HCT116 (cell line): Measurements from ENCODE around the gene DEFB114. TPM values are rescaled to one million over a fixed set of nuclear protein-coding genes. Genes with fewer than 3 reads are reported as not detected.

ENCODE experiments used
- ATAC-seq: fragments of 200-7000 bp; cut with Tn5 transposase; 2 replicates; pipeline ENCODE4 v1.9.1; 2020; ENCODE audit warnings: mild to moderate bottlenecking, moderate library complexity
- BruUV-seq: library from RNA; stranded (reverse); fragments of 400-500 nt; replicated peaks from 2 replicates; lab custom pipeline; 2021; lab: Mats Ljungman, UMichigan
- CTCF ChIA-PET: fragments of 300-600 bp; sonication (Branson Sonifier 250); formaldehyde crosslinking; loops from one replicate; lab custom pipeline; 2021; ENCODE audit warnings: antibody characterized with exemption; lab: Charles Lee
- POLR2A ChIA-PET: fragments of 300-600, 350-600 bp; sonication (Branson Sonifier 250); formaldehyde crosslinking; loops from one replicate; lab custom pipeline; 2021; ENCODE audit warnings: antibody characterized with exemption; lab: Charles Lee
- RAD21 ChIA-PET, 2 experiments: fragments of 300-600 bp; sonication (Branson Sonifier 250); formaldehyde crosslinking; loops; one replicate each; lab custom pipeline; 2023; ENCODE audit warnings: low total read pairs in 2 of 2; ENCODE audit not compliant: uncharacterized antibody in 2 of 2, unreplicated experiment in 2 of 2, low non-redundant PET in 1 of 2; lab: Charles Lee
- DNase-seq: peaks from one replicate; pipeline ENCODE4 v3.0.0-alpha.2; 2010; ENCODE audit warnings: low read depth, low spot score
- H2AFZ ChIP-seq: fragments of 200-600 bp; shearing (Covaris generic), sonication (generic); 2 replicates; pipeline ENCODE4 v1.6.1; 2017; ENCODE audit warnings: low read depth, mixed run types, mixed read lengths, antibody characterized with exemption, low read length; ENCODE audit not compliant: poor library complexity, severe bottlenecking
- H3K27ac ChIP-seq: 2 replicates; pipeline ENCODE4 v1.5.1; 2012; ENCODE audit warnings: low read depth, low read length
- H3K27me3 ChIP-seq: fragments of 200-600 bp; sonication (generic); 2 replicates; pipeline ENCODE4 v1.6.1; 2016; ENCODE audit warnings: mixed run types, low read length, mixed read lengths; ENCODE audit not compliant: insufficient read depth
- H3K36me3 ChIP-seq, 2 experiments: fragments of 200-500 bp in 1 of 2; fragments of 200-600 bp in 1 of 2; sonication (Bioruptor generic) in 1 of 2; sonication (generic) in 1 of 2; 2 replicates each; pipeline versions ENCODE4 v1.5.1 to v1.6.1; 2014 to 2016; ENCODE audit warnings: low read length in 2 of 2, inconsistent platforms in 1 of 2, mixed read lengths in 1 of 2, mixed run types in 1 of 2; ENCODE audit not compliant: insufficient read depth in 2 of 2, control insufficient read depth in 1 of 2
- H3K4me1 ChIP-seq, 2 experiments: fragments of 200-600 bp in 1 of 2; sonication (generic) in 1 of 2; 2 replicates each; pipeline versions ENCODE4 v1.5.1 to v1.6.1; 2012 to 2017; ENCODE audit warnings: low read length in 2 of 2, inconsistent platforms in 1 of 2, mild to moderate bottlenecking in 1 of 2, mixed read lengths in 1 of 2, mixed run types in 1 of 2, moderate library complexity in 1 of 2; ENCODE audit not compliant: insufficient read depth in 2 of 2, control insufficient read depth in 1 of 2
- H3K4me2 ChIP-seq: fragments of 200-600 bp; sonication (generic); 2 replicates; pipeline ENCODE4 v1.6.1; 2017; ENCODE audit warnings: mixed run types, low read length, mixed read lengths
- H3K4me3 ChIP-seq, 2 experiments: fragments of 200-600 bp in 1 of 2; sonication (generic) in 1 of 2; replicated peaks in 1 of 2; 2 replicates each; pipeline ENCODE4 v1.5.1; 2011 to 2016; ENCODE audit warnings: low read length in 2 of 2, control low read depth in 1 of 2, low read depth in 1 of 2, mild to moderate bottlenecking in 1 of 2, mixed read lengths in 1 of 2, mixed run types in 1 of 2
- H3K79me2 ChIP-seq: fragments of 200-600 bp; sonication (generic); 2 replicates; pipeline ENCODE4 v1.6.1; 2017; ENCODE audit warnings: mild to moderate bottlenecking, mixed run types, low read length, moderate library complexity, mixed read lengths; ENCODE audit not compliant: insufficient read depth
- H3K9ac ChIP-seq: fragments of 200-600 bp; sonication (generic); 2 replicates; pipeline ENCODE4 v1.6.1; 2016; ENCODE audit warnings: low read length, mixed read lengths
- H3K9me2 ChIP-seq: fragments of 200-600 bp; sonication (generic), shearing (Covaris generic); 2 replicates; pipeline ENCODE4 v1.6.1; 2017; ENCODE audit warnings: mixed run types, mild to moderate bottlenecking, moderate library complexity; ENCODE audit not compliant: insufficient read depth
- H3K9me3 ChIP-seq, 2 experiments: fragments of 200-500 bp in 1 of 2; fragments of 200-600 bp in 1 of 2; sonication (Bioruptor generic) in 1 of 2; sonication (generic) in 1 of 2; 2 replicates each; pipeline ENCODE4 v1.6.1; 2014 to 2017; ENCODE audit warnings: low read length in 2 of 2, mixed read lengths in 2 of 2, inconsistent platforms in 1 of 2, low read depth in 1 of 2, mild to moderate bottlenecking in 1 of 2, mixed run types in 1 of 2, moderate library complexity in 1 of 2; ENCODE audit not compliant: control insufficient read depth in 1 of 2, insufficient read depth in 1 of 2
- H4K20me1 ChIP-seq: fragments of 200-600 bp; sonication (generic), shearing (Covaris generic); 2 replicates; pipeline ENCODE4 v1.6.1; 2017; ENCODE audit warnings: mixed run types, mild to moderate bottlenecking, moderate library complexity; ENCODE audit not compliant: insufficient read depth
- CBX3 ChIP-seq: IDR thresholded peaks from 2 replicates; pipeline ENCODE4 v1.6.1; 2012; ENCODE audit warnings: low read depth
- CEBPB ChIP-seq: IDR thresholded peaks from 2 replicates; pipeline ENCODE4 v1.6.1; 2012; ENCODE audit warnings: low read depth
- EGR1 ChIP-seq: IDR thresholded peaks from 2 replicates; pipeline ENCODE4 v1.6.1; 2012; ENCODE audit warnings: low read depth
- ELF1 ChIP-seq: IDR thresholded peaks from 2 replicates; pipeline ENCODE4 v1.6.1; 2012; ENCODE audit warnings: low read depth, borderline replicate concordance
- EZH2phosphoT487 ChIP-seq: fragments of 200-600 bp; IDR thresholded peaks from 2 replicates; pipeline ENCODE4 v1.6.1; 2018; ENCODE audit warnings: antibody characterized with exemption, borderline replicate concordance
- FOSL1 ChIP-seq: IDR thresholded peaks from 2 replicates; pipeline ENCODE4 v1.6.1; 2012; ENCODE audit warnings: low read depth
- JUND ChIP-seq: IDR thresholded peaks from 2 replicates; pipeline ENCODE4 v1.6.1; 2012
- POLR2A ChIP-seq: IDR thresholded peaks from 2 replicates; pipeline ENCODE4 v1.7.0; 2011; ENCODE audit warnings: borderline replicate concordance; ENCODE audit not compliant: insufficient read depth, insufficient read length; ENCODE audit errors: extremely low read depth
- POLR2AphosphoS5 ChIP-seq: IDR thresholded peaks from 2 replicates; pipeline ENCODE4 v1.6.1; 2011; ENCODE audit warnings: mild to moderate bottlenecking, low read depth, low read length, moderate library complexity
- RAD21 ChIP-seq: IDR thresholded peaks from 2 replicates; pipeline ENCODE4 v1.6.1; 2012; ENCODE audit warnings: low read depth, mild to moderate bottlenecking
- SIN3A ChIP-seq: IDR thresholded peaks from 2 replicates; pipeline ENCODE4 v1.6.1; 2012; ENCODE audit warnings: low read depth
- SRF ChIP-seq: IDR thresholded peaks from 2 replicates; pipeline ENCODE4 v1.6.1; 2012; ENCODE audit warnings: low read depth
- TCF7L2 ChIP-seq: IDR thresholded peaks from 2 replicates; pipeline ENCODE4 v1.7.0; 2011; ENCODE audit warnings: borderline replicate concordance, inconsistent platforms; ENCODE audit not compliant: insufficient read depth, insufficient read length; ENCODE audit errors: extremely low read depth
- YY1 ChIP-seq: IDR thresholded peaks from 2 replicates; pipeline ENCODE4 v1.6.1; 2011; ENCODE audit warnings: low read length, low read depth, moderate library complexity, mild to moderate bottlenecking; ENCODE audit not compliant: insufficient replicate concordance; ENCODE audit errors: extremely low read depth
- ZFX ChIP-seq: fragments of 450-650 bp; IDR thresholded peaks from 2 replicates; pipeline ENCODE4 v1.6.1; 2017
- intact Hi-C: fragments of 100-400 bp; cut with micrococcal nuclease; formaldehyde crosslinking; loops from 2 replicates; pipeline ENCODE4 v1.10.0; 2022
- total RNA-seq: library from RNA; stranded (reverse); gene quantifications from one replicate; pipeline ENCODE4 v1.2.1, GENCODE V29; 2021; ENCODE audit not compliant: unreplicated experiment
- TF ChIP-seq, protein P1 (sequence below): IDR thresholded peaks from 2 replicates; pipeline ENCODE4 v1.6.1; 2012; ENCODE audit warnings: low read depth
- TF ChIP-seq, protein P2 (sequence below): IDR thresholded peaks from 2 replicates; pipeline ENCODE4 v1.6.1; 2011; ENCODE audit warnings: mild to moderate bottlenecking, low read length, moderate library complexity; ENCODE audit not compliant: insufficient replicate concordance; ENCODE audit errors: extremely low read depth
- TF ChIP-seq, protein P3 (sequence below): IDR thresholded peaks from 2 replicates; pipeline ENCODE4 v1.6.1; 2012

DEFB114 gene
- total RNA-seq, 1 experiment from 2014 or later = not detected

DNA sequence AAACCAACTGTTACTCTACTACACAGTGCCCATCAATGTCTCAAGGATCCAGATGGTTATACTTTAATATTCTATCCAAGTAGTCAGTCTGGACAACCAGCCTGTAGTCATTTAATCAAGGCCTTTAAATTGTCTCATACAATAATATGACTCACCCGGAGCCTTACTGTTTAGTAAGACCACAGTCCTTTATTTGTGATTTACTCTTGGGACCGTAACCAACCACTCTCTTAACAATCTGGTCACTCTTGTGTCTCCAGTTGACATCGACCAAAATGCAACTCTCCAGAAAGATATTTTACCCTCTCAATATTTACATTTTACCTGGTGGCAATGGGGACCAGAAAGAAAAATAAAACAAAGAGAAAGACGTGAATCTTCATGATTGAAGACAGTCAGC, 14.9 kb downstream of the DEFB114 start:
- POLR2A ChIA-PET = no interaction called here
- H2AFZ ChIP-seq = no peak overlapping the region
- no peak overlapping the region for H3K4me3 ChIP-seq
- H3K79me2 ChIP-seq = no peaks in the 10 kb centered on the region
- RAD21 ChIA-PET = no interaction called here
- H3K9me2 ChIP-seq = no peaks in the 10 kb centered on the region
- no peaks in the 10 kb centered on the region for H3K27me3 ChIP-seq
- no peaks in the 10 kb centered on the region for H4K20me1 ChIP-seq
- no peak overlapping the region for H3K27ac ChIP-seq
- no peak overlapping the region for H3K4me2 ChIP-seq
- CTCF ChIA-PET = no interaction called here
- intact Hi-C loops = no loop called here
- DNase-seq (no peak), ATAC-seq (no peak)
- no peak overlapping the region for H3K9ac ChIP-seq
- H3K36me3 ChIP-seq = no peaks in the 10 kb centered on the region
- H3K9me3 ChIP-seq = no peaks in the 10 kb centered on the region
- H3K4me1 ChIP-seq = no peaks in the 10 kb centered on the region
- no peak for TF ChIP-seq SRF
- TF ChIP-seq, protein P1, sequence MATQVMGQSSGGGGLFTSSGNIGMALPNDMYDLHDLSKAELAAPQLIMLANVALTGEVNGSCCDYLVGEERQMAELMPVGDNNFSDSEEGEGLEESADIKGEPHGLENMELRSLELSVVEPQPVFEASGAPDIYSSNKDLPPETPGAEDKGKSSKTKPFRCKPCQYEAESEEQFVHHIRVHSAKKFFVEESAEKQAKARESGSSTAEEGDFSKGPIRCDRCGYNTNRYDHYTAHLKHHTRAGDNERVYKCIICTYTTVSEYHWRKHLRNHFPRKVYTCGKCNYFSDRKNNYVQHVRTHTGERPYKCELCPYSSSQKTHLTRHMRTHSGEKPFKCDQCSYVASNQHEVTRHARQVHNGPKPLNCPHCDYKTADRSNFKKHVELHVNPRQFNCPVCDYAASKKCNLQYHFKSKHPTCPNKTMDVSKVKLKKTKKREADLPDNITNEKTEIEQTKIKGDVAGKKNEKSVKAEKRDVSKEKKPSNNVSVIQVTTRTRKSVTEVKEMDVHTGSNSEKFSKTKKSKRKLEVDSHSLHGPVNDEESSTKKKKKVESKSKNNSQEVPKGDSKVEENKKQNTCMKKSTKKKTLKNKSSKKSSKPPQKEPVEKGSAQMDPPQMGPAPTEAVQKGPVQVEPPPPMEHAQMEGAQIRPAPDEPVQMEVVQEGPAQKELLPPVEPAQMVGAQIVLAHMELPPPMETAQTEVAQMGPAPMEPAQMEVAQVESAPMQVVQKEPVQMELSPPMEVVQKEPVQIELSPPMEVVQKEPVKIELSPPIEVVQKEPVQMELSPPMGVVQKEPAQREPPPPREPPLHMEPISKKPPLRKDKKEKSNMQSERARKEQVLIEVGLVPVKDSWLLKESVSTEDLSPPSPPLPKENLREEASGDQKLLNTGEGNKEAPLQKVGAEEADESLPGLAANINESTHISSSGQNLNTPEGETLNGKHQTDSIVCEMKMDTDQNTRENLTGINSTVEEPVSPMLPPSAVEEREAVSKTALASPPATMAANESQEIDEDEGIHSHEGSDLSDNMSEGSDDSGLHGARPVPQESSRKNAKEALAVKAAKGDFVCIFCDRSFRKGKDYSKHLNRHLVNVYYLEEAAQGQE = no peak
- TF ChIP-seq CEBPB = no peak
- TF ChIP-seq FOSL1 = no peak
- TF ChIP-seq EZH2phosphoT487 = no peak
- TF ChIP-seq ELF1 = no peak
- no peak for TF ChIP-seq POLR2A
- TF ChIP-seq RAD21 = no peak
- TF ChIP-seq POLR2AphosphoS5 = no peak
- no peak for TF ChIP-seq YY1
- TF ChIP-seq, protein P2, sequence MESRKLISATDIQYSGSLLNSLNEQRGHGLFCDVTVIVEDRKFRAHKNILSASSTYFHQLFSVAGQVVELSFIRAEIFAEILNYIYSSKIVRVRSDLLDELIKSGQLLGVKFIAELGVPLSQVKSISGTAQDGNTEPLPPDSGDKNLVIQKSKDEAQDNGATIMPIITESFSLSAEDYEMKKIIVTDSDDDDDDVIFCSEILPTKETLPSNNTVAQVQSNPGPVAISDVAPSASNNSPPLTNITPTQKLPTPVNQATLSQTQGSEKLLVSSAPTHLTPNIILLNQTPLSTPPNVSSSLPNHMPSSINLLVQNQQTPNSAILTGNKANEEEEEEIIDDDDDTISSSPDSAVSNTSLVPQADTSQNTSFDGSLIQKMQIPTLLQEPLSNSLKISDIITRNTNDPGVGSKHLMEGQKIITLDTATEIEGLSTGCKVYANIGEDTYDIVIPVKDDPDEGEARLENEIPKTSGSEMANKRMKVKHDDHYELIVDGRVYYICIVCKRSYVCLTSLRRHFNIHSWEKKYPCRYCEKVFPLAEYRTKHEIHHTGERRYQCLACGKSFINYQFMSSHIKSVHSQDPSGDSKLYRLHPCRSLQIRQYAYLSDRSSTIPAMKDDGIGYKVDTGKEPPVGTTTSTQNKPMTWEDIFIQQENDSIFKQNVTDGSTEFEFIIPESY = no peak
- no peak for TF ChIP-seq EGR1
- no peak for TF ChIP-seq CBX3
- TF ChIP-seq, protein P3, sequence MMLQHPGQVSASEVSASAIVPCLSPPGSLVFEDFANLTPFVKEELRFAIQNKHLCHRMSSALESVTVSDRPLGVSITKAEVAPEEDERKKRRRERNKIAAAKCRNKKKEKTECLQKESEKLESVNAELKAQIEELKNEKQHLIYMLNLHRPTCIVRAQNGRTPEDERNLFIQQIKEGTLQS = no peak
- no peak for TF ChIP-seq ZFX
- no peak for TF ChIP-seq SIN3A
- TF ChIP-seq TCF7L2 = no peak
- TF ChIP-seq JUND = no peak
- no TSS peak for BruUV-seq
